CD4-positive, alpha-beta memory T cell (primary cell): ENCODE data around the gene BCL7C. TPM values are rescaled to one million over a fixed set of nuclear protein-coding genes. Genes with fewer than 3 reads are reported as not detected.
"Not testable (repeated sequence)": the region's sequence is repeated elsewhere in the genome, so short reads cannot be mapped to it uniquely, and the experiment has no call there.

Source experiments
- CTCF ChIA-PET: fragments of 350-600 bp; sonication (Branson Sonifier 250); formaldehyde crosslinking; loops from one replicate; lab custom pipeline; 2021; ENCODE audit warnings: inconsistent platforms; ENCODE audit not compliant: partially characterized antibody; lab: Charles Lee
- POLR2A ChIA-PET: fragments of 350-600 bp; sonication (Branson Sonifier 250); formaldehyde crosslinking; loops from one replicate; lab custom pipeline; 2021; ENCODE audit not compliant: partially characterized antibody; lab: Charles Lee
- DNase-seq, 5 donors: peaks; one replicate each; pipeline versions ENCODE4 v3.0.0 to v3.0.0-alpha.2; 2020 to 2022; ENCODE audit warnings: mixed read lengths in 1 of 5
- H3K27ac ChIP-seq: one replicate; pipeline ENCODE4 v1.7.0; 2013; ENCODE audit warnings: low read depth, low read length
- H3K27me3 ChIP-seq: 2 replicates; pipeline ENCODE4 v1.7.0; 2013; ENCODE audit warnings: mild to moderate bottlenecking, low read length, moderate library complexity; ENCODE audit not compliant: insufficient read depth
- H3K36me3 ChIP-seq: 2 replicates; pipeline ENCODE4 v1.7.0; 2013; ENCODE audit warnings: mild to moderate bottlenecking, low read length, moderate library complexity; ENCODE audit not compliant: insufficient read depth
- H3K4me1 ChIP-seq: 2 replicates; pipeline ENCODE4 v1.7.0; 2013; ENCODE audit warnings: mild to moderate bottlenecking, low read length, moderate library complexity; ENCODE audit not compliant: insufficient read depth
- H3K4me3 ChIP-seq, 2 donors: one replicate each; pipeline ENCODE4 v1.7.0; 2013; ENCODE audit warnings: low read length in 2 of 2, mild to moderate bottlenecking in 1 of 2
- H3K9me3 ChIP-seq, 2 donors: one replicate each; pipeline ENCODE4 v1.7.0; 2013; ENCODE audit warnings: low read length in 2 of 2, control low read depth in 1 of 2; ENCODE audit not compliant: control insufficient read depth in 1 of 2
- H3K27ac Mint-ChIP-seq, 7 donors: one replicate each; pipeline ENCODE4 v1.8.0; 2020 to 2021; ENCODE audit warnings: mixed read lengths in 7 of 7, mild to moderate bottlenecking in 6 of 7, inconsistent platforms in 3 of 7, moderate library complexity in 3 of 7
- H3K27me3 Mint-ChIP-seq, 2 donors: one replicate each; pipeline ENCODE4 v1.8.0; 2020 to 2021; ENCODE audit warnings: mixed read lengths in 2 of 2
- H3K36me3 Mint-ChIP-seq, 2 donors: one replicate each; pipeline ENCODE4 v1.8.0; 2020 to 2021; ENCODE audit warnings: mixed read lengths in 2 of 2, inconsistent platforms in 1 of 2, mild to moderate bottlenecking in 1 of 2
- H3K4me1 Mint-ChIP-seq, 4 donors: one replicate each; pipeline ENCODE4 v1.8.0; 2020 to 2021; ENCODE audit warnings: mixed read lengths in 4 of 4, mild to moderate bottlenecking in 1 of 4
- H3K4me3 Mint-ChIP-seq, 8 donors: one replicate each; pipeline ENCODE4 v1.8.0; 2020 to 2021; ENCODE audit warnings: mixed read lengths in 8 of 8, mild to moderate bottlenecking in 7 of 8, moderate library complexity in 6 of 8, inconsistent platforms in 3 of 8
- H3K9me3 Mint-ChIP-seq, 8 donors: one replicate each; pipeline ENCODE4 v1.8.0; 2020 to 2021; ENCODE audit warnings: mixed read lengths in 8 of 8, mild to moderate bottlenecking in 5 of 8, inconsistent platforms in 3 of 8, moderate library complexity in 1 of 8
- intact Hi-C: fragments of 100-400 bp; cut with micrococcal nuclease; formaldehyde crosslinking; loops from one replicate; pipeline ENCODE4 v1.15.1; 2023
- polyA plus RNA-seq, 2 donors: library from polyadenylated mRNA; unstranded; fragments of 300-500 nt; fragmentation: Illumina TruSeq; gene quantifications; one replicate each; pipeline ENCODE4 v1.2.3, GENCODE V29; 2021
- total RNA-seq, 2 experiments: library from RNA; stranded (reverse); gene quantifications; one replicate each; pipeline ENCODE4 v1.2.3, GENCODE V29; 2021

Gene BCL7C
- total and polyA plus RNA-seq, 4 experiments from 2014 or later = 25.5 to 53.1 (median 36.3) TPM

DNA sequence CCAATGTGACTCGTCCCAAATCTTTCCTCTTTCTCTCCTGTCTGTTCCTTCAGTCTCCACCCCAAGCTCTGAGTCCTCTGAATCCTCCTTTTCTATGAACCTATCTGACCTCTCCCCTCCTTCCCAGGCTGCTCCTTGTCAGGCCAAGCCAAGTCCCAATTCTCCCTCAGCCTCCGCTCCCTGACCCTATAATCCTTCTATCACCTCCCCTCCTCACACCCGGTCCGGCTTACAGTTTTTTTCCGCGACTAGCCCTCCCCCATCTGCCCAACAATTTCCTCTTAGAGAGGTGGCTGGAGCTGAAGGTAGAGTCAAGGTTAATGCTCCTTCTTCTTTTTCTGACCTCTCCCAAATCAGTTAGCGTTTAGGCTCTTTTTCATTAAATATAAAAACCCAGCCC is 33.1 kb downstream of the BCL7C start:
- H3K4me1 Mint-ChIP-seq, POLR2A ChIA-PET, H3K27ac Mint-ChIP-seq, H3K36me3 Mint-ChIP-seq, H3K27me3 ChIP-seq, H3K9me3 Mint-ChIP-seq, H3K27me3 Mint-ChIP-seq, DNase-seq, H3K4me3 Mint-ChIP-seq, H3K4me1 ChIP-seq, H3K27ac ChIP-seq, H3K36me3 ChIP-seq, CTCF ChIA-PET, H3K4me3 ChIP-seq, intact Hi-C loops, H3K9me3 ChIP-seq: not testable (repeated sequence)

DNA sequence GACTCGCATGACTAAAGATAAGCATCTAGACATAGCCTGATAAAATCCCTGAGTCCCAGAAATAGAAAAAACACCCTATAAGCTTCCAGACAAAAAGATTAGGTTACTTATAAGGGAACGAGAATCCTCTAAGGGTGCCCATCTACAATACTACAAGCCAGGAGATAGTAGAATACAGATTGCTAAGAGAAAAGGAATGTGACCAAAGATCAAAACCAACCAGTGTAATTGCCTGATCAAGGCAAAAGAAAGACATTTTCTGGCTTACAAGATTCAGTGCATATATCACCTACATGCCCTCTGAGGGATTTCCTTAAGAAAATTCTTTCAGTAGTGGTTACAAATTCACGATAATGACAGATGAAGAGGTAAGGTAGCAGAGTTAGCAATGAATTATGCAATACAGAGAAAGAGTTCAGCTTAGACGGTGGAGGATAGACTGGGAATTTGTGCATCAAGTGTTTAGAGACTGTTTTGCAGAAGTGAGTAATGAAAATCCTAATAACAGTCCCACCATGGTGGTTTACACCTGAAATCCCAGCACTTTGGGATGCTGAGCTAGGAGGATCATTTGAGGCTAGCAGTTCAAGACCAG is 35.0 kb downstream of the BCL7C start:
- POLR2A ChIA-PET = no interaction called here

DNA sequence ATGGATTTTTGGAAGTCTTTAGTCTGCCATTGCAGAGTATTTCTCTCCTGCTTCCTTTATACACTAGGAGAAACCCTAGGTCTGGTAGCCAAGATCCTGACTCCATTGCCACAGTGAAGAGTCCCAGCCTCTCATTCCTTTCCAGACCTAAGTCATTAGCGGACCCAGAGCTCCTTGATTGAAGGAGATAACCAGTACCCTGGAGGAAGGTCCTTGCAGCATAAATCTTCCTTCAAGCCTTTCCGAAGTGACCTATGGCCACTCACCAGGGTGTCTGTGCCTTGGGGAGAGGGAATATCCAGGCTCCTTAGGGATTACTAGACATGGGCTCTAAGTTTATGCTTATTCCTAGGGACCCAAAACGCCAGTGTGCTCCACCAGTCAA is 35.8 kb downstream of the BCL7C start:
- no peaks in the 10 kb centered on the region for H3K27me3 ChIP-seq
- no peaks in the 10 kb centered on the region for H3K9me3 ChIP-seq
- CTCF ChIA-PET = interaction anchor here (0.7 to 1.5 kb wide), 3 partner anchors 9 to 1850 kb away, joined by 3 to 5 read pairs (median 3); no protein-coding TSS in a partner anchor
- no peaks in the 10 kb centered on the region for H3K9me3 Mint-ChIP-seq
- no peaks in the 10 kb centered on the region for H3K4me1 Mint-ChIP-seq
- POLR2A ChIA-PET = no interaction called here
- H3K27ac Mint-ChIP-seq = no peak overlapping the region
- no peaks in the 10 kb centered on the region for H3K27me3 Mint-ChIP-seq
- no peaks in the 10 kb centered on the region for H3K4me1 ChIP-seq
- H3K4me3 ChIP-seq = no peak overlapping the region
- H3K27ac ChIP-seq = no peak overlapping the region
- no peak overlapping the region for H3K4me3 Mint-ChIP-seq
- intact Hi-C loops = no loop called here
- H3K36me3 Mint-ChIP-seq = peaks cover 6 to 12% of the 10 kb centered on the region in 2 donors
- DNase-seq = no peak
- no peaks in the 10 kb centered on the region for H3K36me3 ChIP-seq

More for the DNA sequence above, 35.0 kb downstream of the BCL7C start:
- no peaks in the 10 kb centered on the region for H3K4me1 Mint-ChIP-seq
- Histone ChIP-seq H3K4me1 (no peaks in the 10 kb centered on the region), H3K27me3 (no peaks in the 10 kb centered on the region), H3K36me3 (no peaks in the 10 kb centered on the region), H3K4me3 (no peak overlapping the region), H3K27ac (no peak overlapping the region), H3K9me3 (no peaks in the 10 kb centered on the region)
- peaks cover 0 to 4% of the 10 kb centered on the region in 2 donors for H3K36me3 Mint-ChIP-seq
- no peak for DNase-seq
- CTCF ChIA-PET = interaction anchor here (1.0 to 1.5 kb wide), 2 partner anchors 14 to 43 kb away, joined by 3 to 5 read pairs; no protein-coding TSS in a partner anchor
- H3K9me3 Mint-ChIP-seq = no peaks in the 10 kb centered on the region
- H3K27me3 Mint-ChIP-seq = no peaks in the 10 kb centered on the region
- intact Hi-C loops = no loop called here
- H3K27ac Mint-ChIP-seq = no peak overlapping the region
- no peak overlapping the region for H3K4me3 Mint-ChIP-seq

DNA sequence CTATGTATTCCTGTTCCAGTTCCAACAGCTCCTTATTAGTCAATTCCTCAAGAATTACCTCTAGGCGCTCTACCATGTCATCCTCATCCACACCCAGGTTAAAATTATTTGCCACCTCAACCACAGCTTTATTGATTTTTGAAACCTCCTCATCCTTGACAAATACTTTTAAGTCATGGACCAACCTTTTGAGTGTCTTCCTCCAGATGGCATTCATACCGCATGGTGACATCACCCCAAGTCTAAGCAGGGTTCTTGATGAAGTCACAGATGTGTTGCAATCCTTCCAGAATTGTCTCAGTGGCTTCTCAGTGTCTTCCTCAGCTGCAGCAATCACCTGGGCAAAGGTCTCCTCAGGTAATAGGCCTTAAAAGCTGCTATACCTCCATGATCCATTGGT is 40.1 kb downstream of the BCL7C start:
- intact Hi-C loops = no loop called here
- no peak overlapping the region for H3K4me3 ChIP-seq

DNA sequence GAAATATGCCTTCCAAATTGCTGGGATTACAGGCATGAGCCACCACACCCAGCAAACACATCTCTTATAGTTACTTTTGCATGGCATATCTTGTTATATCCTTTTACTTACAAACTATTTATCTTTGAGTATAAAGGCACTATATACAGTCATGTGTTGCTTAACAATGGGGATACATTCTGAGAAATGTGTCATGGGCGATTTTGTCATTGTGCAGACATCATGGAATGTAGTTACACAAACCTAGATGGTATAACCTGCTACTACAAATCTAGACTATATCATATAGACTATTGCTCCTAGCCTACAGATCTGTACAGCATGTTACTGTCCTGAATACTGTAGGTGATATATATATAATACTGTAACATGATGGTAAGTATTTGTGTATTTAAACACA is 43.6 kb downstream of the BCL7C start:
- CTCF ChIA-PET = interaction anchor here (0.7 kb wide), 1 partner anchor 56 kb away, joined by 3 read pairs; no protein-coding TSS in a partner anchor
- Histone ChIP-seq H3K4me1 (peaks cover under 1% of the 10 kb centered on the region), H3K9me3 (no peaks in the 10 kb centered on the region), H3K27ac (no peak overlapping the region), H3K27me3 (no peaks in the 10 kb centered on the region), H3K36me3 (no peaks in the 10 kb centered on the region), H3K4me3 (no peak overlapping the region)
- H3K36me3 Mint-ChIP-seq = peaks cover 6 to 8% of the 10 kb centered on the region in 2 donors
- no peak overlapping the region for H3K4me3 Mint-ChIP-seq
- POLR2A ChIA-PET = no interaction called here
- H3K4me1 Mint-ChIP-seq = peaks cover 0 to 3% (median 1%) of the 10 kb centered on the region in 4 donors
- no peaks in the 10 kb centered on the region for H3K9me3 Mint-ChIP-seq
- DNase-seq = no peak
- H3K27me3 Mint-ChIP-seq = no peaks in the 10 kb centered on the region
- intact Hi-C loops = no loop called here
- no peak overlapping the region for H3K27ac Mint-ChIP-seq

More for the DNA sequence above, 40.1 kb downstream of the BCL7C start:
- Mint-ChIP-seq H3K27me3 (no peaks in the 10 kb centered on the region), H3K27ac (peak overlapping the region in 1 of 7 donors; percentile 40), H3K4me3 (no peak overlapping the region), H3K9me3 (no peaks in the 10 kb centered on the region), H3K4me1 (no peaks in the 10 kb centered on the region), H3K36me3 (peaks cover 6 to 12% of the 10 kb centered on the region in 2 donors)
- Histone ChIP-seq H3K27ac (no peak overlapping the region), H3K36me3 (no peaks in the 10 kb centered on the region), H3K27me3 (no peaks in the 10 kb centered on the region), H3K9me3 (no peaks in the 10 kb centered on the region), H3K4me1 (no peaks in the 10 kb centered on the region)
- POLR2A ChIA-PET = no interaction called here
- no peak for DNase-seq
- CTCF ChIA-PET = interaction anchor here (0.6 to 1.9 kb wide), 3 partner anchors 8 to 21 kb away, joined by 3 to 14 read pairs (median 12); no protein-coding TSS in a partner anchor

DNA sequence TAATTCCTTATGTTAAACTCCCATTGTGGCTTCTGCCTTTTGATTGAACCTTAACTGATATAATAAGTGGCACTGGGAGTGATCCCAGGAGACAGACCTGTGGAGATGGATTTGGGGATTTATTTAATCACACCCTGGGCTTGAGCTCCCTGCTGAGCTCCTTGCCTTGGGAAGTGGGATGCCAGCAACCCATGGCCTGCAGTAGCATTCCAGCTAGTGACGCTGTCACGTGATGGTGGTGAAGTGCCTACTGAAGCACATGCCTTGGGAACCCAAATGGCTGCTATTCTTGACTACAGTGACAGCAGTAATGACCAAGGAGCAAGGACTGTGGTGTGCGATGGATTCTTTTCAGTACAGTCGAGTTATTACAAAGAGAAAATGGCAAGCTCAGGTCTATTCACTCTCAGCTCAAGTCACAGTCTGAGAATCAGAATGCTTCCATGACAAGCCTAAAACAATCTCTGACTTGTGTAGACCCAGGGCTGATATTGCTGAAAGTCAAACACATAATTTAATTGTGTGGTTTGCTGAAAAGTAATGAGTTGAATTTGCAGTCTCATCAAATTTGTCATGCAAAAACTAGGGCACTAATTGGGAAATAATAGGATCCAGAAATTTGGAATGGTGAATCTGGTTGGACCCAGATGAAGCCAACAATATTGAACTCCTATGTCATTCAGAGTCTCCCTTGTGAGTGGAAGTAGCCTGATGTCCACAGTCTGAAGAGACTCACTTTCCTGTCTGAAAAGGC is 47.1 kb downstream of the BCL7C start:
- H3K27ac Mint-ChIP-seq = peak overlapping the region in 1 of 7 donors; percentile 42
- no peaks in the 10 kb centered on the region for H3K27me3 Mint-ChIP-seq
- no peak for DNase-seq
- peaks cover 6% of the 10 kb centered on the region for H3K4me1 ChIP-seq
- no peak overlapping the region for H3K4me3 Mint-ChIP-seq
- H3K9me3 ChIP-seq = no peaks in the 10 kb centered on the region
- no peak overlapping the region for H3K27ac ChIP-seq
- intact Hi-C loops = loop anchor here (10.0 kb wide), 1 partner anchor 1018 kb away; no protein-coding TSS in a partner anchor
- ChIA-PET POLR2A (interaction anchor here (1.8 to 3.7 kb wide), 3 partner anchors 29 to 55 kb away, joined by 5 to 50 read pairs (median 30); no protein-coding TSS in a partner anchor), CTCF (interaction anchor here (0.6 to 6.5 kb wide), 9 partner anchors 8 to 1022 kb away, joined by 3 to 124 read pairs (median 12); partner anchors contain the start of gene CTF1)
- no peaks in the 10 kb centered on the region for H3K9me3 Mint-ChIP-seq
- H3K4me1 Mint-ChIP-seq = peaks cover 6 to 11% (median 10%) of the 10 kb centered on the region in 4 donors
- no peaks in the 10 kb centered on the region for H3K27me3 ChIP-seq
- H3K4me3 ChIP-seq = no peak overlapping the region
- H3K36me3 ChIP-seq = no peaks in the 10 kb centered on the region
- H3K36me3 Mint-ChIP-seq = no peaks in the 10 kb centered on the region
